UCSD-AML1 (cell line): ENCODE results near the gene CCND1.

Experiments used
- DNase-seq: peaks from one replicate; lab custom pipeline; 2025; ENCODE audit not compliant: unreplicated experiment; lab: John Stamatoyannopoulos, UW

Gene CCND1

GRCh38 chr11:69664901-69665300 is 23.9 kb downstream of the CCND1 start:
- DNase-seq: no peak

- DNase-seq: no peak
Observed at GRCh38 chr11:69665669-69666068, 24.7 kb downstream of the CCND1 start.

- DNase-seq: no peak
Observed at GRCh38 chr11:69666261-69666660, 25.3 kb downstream of the CCND1 start.

GRCh38 chr11:69666752-69667536 is 26.0 kb downstream of the CCND1 start:
- peak; percentile 33 for DNase-seq

- no peak for DNase-seq
Observed at GRCh38 chr11:69667619-69668604, 27.0 kb downstream of the CCND1 start.

- no peak for DNase-seq
Observed at GRCh38 chr11:69669486-69669885, 28.5 kb downstream of the CCND1 start.

- peak; percentile 75 for DNase-seq
Observed at GRCh38 chr11:69670158-69670845, 29.3 kb downstream of the CCND1 start.

- DNase-seq: no peak
Observed at GRCh38 chr11:69671734-69672465, 30.9 kb downstream of the CCND1 start.

GRCh38 chr11:69674267-69674885 is 33.4 kb downstream of the CCND1 start:
- no peak for DNase-seq

GRCh38 chr11:69674886-69675714 is 34.1 kb downstream of the CCND1 start, which contains the start of gene LTO1:
TSS of gene LTO1 (minus strand) at chr11:69675353. CDS start at chr11:69675239, 114 bp downstream.
- DNase-seq: peak; percentile 96

- no peak for DNase-seq
Observed at GRCh38 chr11:69677749-69678148, 36.8 kb downstream of the CCND1 start.

GRCh38 chr11:69680688-69681087 is 39.7 kb downstream of the CCND1 start:
- DNase-seq: no peak

- DNase-seq: no peak
Observed at GRCh38 chr11:69682221-69682620, 41.3 kb downstream of the CCND1 start.

- DNase-seq: no peak
Observed at GRCh38 chr11:69682681-69683326, 41.8 kb downstream of the CCND1 start.

GRCh38 chr11:69683764-69684333 is 42.9 kb downstream of the CCND1 start:
- DNase-seq: no peak

GRCh38 chr11:69684651-69685050 is 43.7 kb downstream of the CCND1 start:
- DNase-seq: peak; percentile 26

- no peak for DNase-seq
Observed at GRCh38 chr11:69685348-69685747, 44.4 kb downstream of the CCND1 start.

- no peak for DNase-seq
Observed at GRCh38 chr11:69686452-69686851, 45.5 kb downstream of the CCND1 start.
